ENCODE results near the gene GPC5. TPM values are rescaled to one million over a fixed set of nuclear protein-coding genes. Genes with fewer than 3 reads are reported as not detected.

Gene GPC5
- total RNA-seq, 2 donors from 2014 or later, result 0.22 to 0.51 TPM

- Mint-ChIP-seq H3K27ac (no peak overlapping the region), H3K36me3 (ENCODE audit: low read depth) (no peaks in the 10 kb centered on the region), H3K4me3 (no peak overlapping the region), H3K4me1 (no peaks in the 10 kb centered on the region), H3K27me3 (ENCODE audit: insufficient read depth) (no peaks in the 10 kb centered on the region), H3K9me3 (no peaks in the 10 kb centered on the region)
- 90% methylated on average over 2 of the region's 2 CpGs; no CpG with 5 or more reads in 1 of the 2 experiments for WGBS, 2 experiments (ENCODE audit: insufficient coverage in 1 of 2, insufficient read length in 1 of 2)
- Histone ChIP-seq H3K36me3 (ENCODE audit: control insufficient read depth, insufficient read depth, low read length) (no peaks in the 10 kb centered on the region), H3K27ac (ENCODE audit: low read depth, low read length) (no peak overlapping the region), H3K27me3 (ENCODE audit: control insufficient read depth, insufficient read depth, low read length, poor library complexity, severe bottlenecking) (no peaks in the 10 kb centered on the region), H3K4me1 (ENCODE audit: control insufficient read depth, insufficient read depth, low read length) (no peaks in the 10 kb centered on the region), H3K9ac (ENCODE audit: extremely low read depth, low read length, poor library complexity, severe bottlenecking) (no peak overlapping the region), H3K4me3 (ENCODE audit: low read length) (no peak overlapping the region), H3K9me3 (ENCODE audit: control insufficient read depth, low read length) (no peaks in the 10 kb centered on the region)
- TF ChIP-seq CTCF (conservative IDR thresholded peaks at IDR 0.05), result no peak
- no peak for DNase-seq
These were observed 916.8 kb downstream of the GPC5 start for GRCh38 chr13:92315265-92315664.

GRCh38 chr13:92316030-92316429 lies 917.6 kb downstream of the GPC5 start:
- no peak for TF ChIP-seq CTCF (conservative IDR thresholded peaks at IDR 0.05)
- H3K4me1 ChIP-seq (ENCODE audit: control insufficient read depth, insufficient read depth, low read length), result no peaks in the 10 kb centered on the region
- Mint-ChIP-seq H3K4me1 (no peaks in the 10 kb centered on the region), H3K27ac (no peak overlapping the region), H3K4me3 (no peak overlapping the region), H3K27me3 (ENCODE audit: insufficient read depth) (no peaks in the 10 kb centered on the region), H3K9me3 (no peaks in the 10 kb centered on the region), H3K36me3 (ENCODE audit: low read depth) (no peaks in the 10 kb centered on the region)
- 100% methylated on average over 1 of the region's 2 CpGs; no CpG with 5 or more reads in 1 of the 2 experiments for WGBS, 2 experiments (ENCODE audit: insufficient coverage in 1 of 2, insufficient read length in 1 of 2)
- no peak overlapping the region for H3K9ac ChIP-seq (ENCODE audit: extremely low read depth, low read length, poor library complexity, severe bottlenecking)
- no peaks in the 10 kb centered on the region for H3K36me3 ChIP-seq (ENCODE audit: control insufficient read depth, insufficient read depth, low read length)
- DNase-seq, result no peak
- H3K9me3 ChIP-seq (ENCODE audit: control insufficient read depth, low read length), result no peaks in the 10 kb centered on the region
- H3K4me3 ChIP-seq (ENCODE audit: low read length), result no peak overlapping the region
- no peak overlapping the region for H3K27ac ChIP-seq (ENCODE audit: low read depth, low read length)
- no peaks in the 10 kb centered on the region for H3K27me3 ChIP-seq (ENCODE audit: control insufficient read depth, insufficient read depth, low read length, poor library complexity, severe bottlenecking)

- Histone ChIP-seq H3K27me3 (ENCODE audit: control insufficient read depth, insufficient read depth, low read length, poor library complexity, severe bottlenecking) (no peaks in the 10 kb centered on the region), H3K4me1 (ENCODE audit: control insufficient read depth, insufficient read depth, low read length) (no peaks in the 10 kb centered on the region), H3K9ac (ENCODE audit: extremely low read depth, low read length, poor library complexity, severe bottlenecking) (no peak overlapping the region), H3K27ac (ENCODE audit: low read depth, low read length) (no peak overlapping the region), H3K9me3 (ENCODE audit: control insufficient read depth, low read length) (no peaks in the 10 kb centered on the region), H3K4me3 (ENCODE audit: low read length) (no peak overlapping the region), H3K36me3 (ENCODE audit: control insufficient read depth, insufficient read depth, low read length) (no peaks in the 10 kb centered on the region)
- WGBS, 2 experiments (ENCODE audit: insufficient coverage in 1 of 2, insufficient read length in 1 of 2), result 84 to 89% methylated on average over 1 to 2 of the region's 2 CpGs
- no peak for TF ChIP-seq CTCF (conservative IDR thresholded peaks at IDR 0.05)
- H3K4me1 Mint-ChIP-seq, result no peaks in the 10 kb centered on the region
- no peak overlapping the region for H3K27ac Mint-ChIP-seq
- no peaks in the 10 kb centered on the region for H3K27me3 Mint-ChIP-seq (ENCODE audit: insufficient read depth)
- no peak overlapping the region for H3K4me3 Mint-ChIP-seq
- DNase-seq, result no peak
- H3K9me3 Mint-ChIP-seq, result no peaks in the 10 kb centered on the region
- no peaks in the 10 kb centered on the region for H3K36me3 Mint-ChIP-seq (ENCODE audit: low read depth)
These were observed 918.6 kb downstream of the GPC5 start for GRCh38 chr13:92317066-92317465.
